ENCODE data around the gene NANP. TPM values are rescaled to one million over a fixed set of nuclear protein-coding genes. Genes with fewer than 3 reads are reported as not detected.
"Not testable (repeated sequence)": the region's sequence is repeated elsewhere in the genome, so short reads cannot be mapped to it uniquely, and the experiment has no call there.

NANP gene, protein sequence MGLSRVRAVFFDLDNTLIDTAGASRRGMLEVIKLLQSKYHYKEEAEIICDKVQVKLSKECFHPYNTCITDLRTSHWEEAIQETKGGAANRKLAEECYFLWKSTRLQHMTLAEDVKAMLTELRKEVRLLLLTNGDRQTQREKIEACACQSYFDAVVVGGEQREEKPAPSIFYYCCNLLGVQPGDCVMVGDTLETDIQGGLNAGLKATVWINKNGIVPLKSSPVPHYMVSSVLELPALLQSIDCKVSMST
- 10 to 100 TPM in 1 of 4 donors, 1 to 10 TPM in 3; 3.5 to 10.6 (median 5.4) TPM for total RNA-seq

DNA sequence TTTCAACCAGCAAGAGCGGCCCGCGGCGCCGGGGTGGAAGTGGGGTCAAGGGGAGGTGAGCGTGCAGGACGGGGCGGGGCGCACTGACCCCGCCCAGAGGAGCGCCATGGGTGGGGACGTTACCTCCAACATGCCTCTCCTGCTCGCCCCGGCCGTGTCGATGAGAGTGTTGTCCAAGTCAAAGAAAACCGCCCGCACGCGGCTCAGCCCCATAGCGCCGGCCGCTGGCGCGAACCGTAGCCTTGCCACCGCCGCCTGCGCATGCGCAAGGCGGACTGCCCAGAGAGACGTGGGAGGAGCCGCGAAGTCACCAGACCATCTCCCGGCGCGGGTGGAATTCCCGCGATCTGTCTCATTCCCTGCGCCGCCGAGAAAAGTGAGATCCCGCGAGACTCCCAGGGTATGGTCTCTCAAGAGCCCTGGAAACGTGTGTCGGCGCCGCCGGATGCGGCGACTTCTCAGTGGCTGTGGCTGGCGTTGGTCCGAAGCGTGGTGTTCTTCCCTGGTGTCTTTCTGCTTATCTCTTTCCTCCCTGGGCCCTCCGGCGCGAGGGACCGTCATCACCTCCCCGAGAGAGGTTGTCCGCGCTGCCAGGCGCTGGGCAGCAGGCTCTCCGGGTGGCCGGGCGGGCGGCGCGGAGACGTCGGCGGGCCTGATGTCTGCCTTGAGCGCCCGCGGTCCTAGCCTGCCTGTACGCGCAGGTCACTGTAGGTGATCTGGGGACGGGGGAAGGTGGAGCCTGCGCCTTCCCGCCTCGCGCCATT, at the start of gene NANP:
TSS of gene NANP (minus strand) at position 279 of the 764 bp plus-strand sequence. CDS start at position 213, 66 bp downstream.
- DNase-seq (ENCODE audit: low spot score) (peak; percentile 87), ATAC-seq (ENCODE audit: low FRiP score) (peak; percentile 94)
- TF ChIP-seq, protein P1, sequence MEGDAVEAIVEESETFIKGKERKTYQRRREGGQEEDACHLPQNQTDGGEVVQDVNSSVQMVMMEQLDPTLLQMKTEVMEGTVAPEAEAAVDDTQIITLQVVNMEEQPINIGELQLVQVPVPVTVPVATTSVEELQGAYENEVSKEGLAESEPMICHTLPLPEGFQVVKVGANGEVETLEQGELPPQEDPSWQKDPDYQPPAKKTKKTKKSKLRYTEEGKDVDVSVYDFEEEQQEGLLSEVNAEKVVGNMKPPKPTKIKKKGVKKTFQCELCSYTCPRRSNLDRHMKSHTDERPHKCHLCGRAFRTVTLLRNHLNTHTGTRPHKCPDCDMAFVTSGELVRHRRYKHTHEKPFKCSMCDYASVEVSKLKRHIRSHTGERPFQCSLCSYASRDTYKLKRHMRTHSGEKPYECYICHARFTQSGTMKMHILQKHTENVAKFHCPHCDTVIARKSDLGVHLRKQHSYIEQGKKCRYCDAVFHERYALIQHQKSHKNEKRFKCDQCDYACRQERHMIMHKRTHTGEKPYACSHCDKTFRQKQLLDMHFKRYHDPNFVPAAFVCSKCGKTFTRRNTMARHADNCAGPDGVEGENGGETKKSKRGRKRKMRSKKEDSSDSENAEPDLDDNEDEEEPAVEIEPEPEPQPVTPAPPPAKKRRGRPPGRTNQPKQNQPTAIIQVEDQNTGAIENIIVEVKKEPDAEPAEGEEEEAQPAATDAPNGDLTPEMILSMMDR (IDR thresholded peaks at IDR 0.05) = no peak

DNA sequence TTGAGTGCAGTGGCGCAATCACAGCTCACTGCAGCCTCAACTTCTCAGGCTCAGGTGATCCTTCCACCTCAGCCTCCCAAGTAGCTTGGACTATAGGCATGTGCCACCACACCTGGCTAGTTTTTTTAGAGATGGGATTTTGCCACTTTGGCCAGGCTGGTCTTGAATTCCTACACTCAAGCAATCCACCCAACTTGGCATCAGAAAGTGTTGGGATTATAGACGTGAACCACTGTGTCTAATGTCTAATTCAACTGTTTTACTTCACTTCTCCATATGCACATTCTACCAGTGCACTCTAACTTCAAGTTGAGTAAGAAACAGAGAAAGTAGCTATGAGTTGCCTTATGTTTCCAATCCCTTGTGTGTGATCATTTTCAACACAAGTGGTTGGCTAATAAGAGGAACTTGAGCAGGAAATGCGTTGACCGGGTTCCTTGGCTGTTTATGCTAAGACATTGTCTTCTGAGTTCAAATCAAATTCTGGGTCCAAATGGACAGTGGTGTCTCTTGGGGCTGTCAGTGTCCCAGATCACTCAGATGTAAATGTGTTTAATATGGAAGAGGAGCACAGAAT, 48.9 kb upstream of the NANP start:
- ATAC-seq (ENCODE audit: low FRiP score) (no peak), DNase-seq (ENCODE audit: low spot score) (no peak)
- TF ChIP-seq, protein P1 (IDR thresholded peaks at IDR 0.05) = no peak

DNA sequence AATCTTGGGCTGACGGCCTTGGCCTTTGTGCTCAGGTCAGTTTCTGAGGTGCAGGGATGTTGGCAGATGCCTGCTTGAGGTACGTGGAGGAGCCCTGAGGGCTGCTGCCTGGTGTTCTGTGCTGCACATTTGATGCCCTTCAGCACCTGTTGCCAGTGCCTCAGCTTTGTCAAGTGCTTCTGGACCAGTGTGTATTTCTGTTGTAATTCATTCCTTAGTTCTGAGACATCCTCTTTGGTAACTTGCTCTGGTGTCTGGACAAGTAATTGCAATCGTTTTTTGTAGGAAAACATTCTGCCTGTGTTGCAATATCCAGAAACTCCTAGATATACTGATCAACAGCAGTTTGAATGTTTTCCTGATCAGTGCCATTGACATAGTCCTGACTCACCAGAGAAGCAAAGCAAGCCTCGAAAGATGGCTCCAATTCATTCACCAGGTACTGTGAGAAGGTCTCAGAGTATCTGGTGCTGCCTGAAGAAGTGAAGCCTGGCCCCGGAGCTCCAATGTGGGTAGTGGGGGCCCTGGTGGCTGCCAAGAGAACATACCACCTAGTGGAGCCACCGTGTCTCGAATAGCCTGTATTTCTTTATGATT, 46.1 kb upstream of the NANP start:
- TF ChIP-seq, protein P1 (IDR thresholded peaks at IDR 0.05) = no peak
- DNase-seq (ENCODE audit: low spot score) = no peak
- peak; percentile 75 for ATAC-seq (ENCODE audit: low FRiP score)

DNA sequence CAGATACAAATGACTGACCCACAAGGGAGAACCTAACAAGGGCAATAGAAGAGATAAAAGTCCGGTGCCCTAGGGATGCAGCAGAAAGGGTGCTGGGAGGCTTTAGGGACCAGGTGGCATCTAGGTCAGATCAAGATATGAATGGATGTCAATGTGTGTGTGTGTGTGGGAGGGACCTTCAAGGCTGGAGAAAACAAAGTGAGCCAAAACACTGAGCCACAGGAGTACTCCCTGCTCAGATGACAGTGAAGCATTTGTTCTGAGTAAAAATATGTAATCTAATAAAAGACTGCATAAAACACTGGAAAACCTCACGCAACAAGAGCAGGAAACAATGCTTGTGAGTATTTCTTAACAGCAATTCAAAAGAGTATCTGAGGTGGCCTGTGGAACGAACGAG, 44.6 kb upstream of the NANP start:
- ATAC-seq (ENCODE audit: low FRiP score) (no peak), DNase-seq (ENCODE audit: low spot score) (no peak)
- TF ChIP-seq, protein P1 (IDR thresholded peaks at IDR 0.05) = no peak

DNA sequence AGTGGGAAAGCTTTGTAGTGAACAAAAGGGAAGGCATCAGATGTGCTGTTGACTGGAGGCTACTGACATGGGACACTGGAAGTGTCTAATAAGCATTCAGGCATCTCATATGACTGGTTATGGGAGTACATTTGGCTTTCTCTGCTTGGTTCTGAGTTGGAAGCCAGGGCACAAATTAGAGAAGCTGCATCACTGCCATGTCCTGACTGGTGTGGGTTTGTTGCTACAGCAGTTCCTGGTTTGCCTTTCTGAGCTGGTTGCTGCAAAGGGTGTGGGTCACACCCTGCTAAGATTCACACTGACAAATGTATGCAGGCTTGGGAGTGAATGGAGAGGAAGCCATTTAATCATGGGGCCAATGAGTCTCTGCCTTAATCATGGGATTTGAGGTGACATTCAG, 36.2 kb upstream of the NANP start:
- no peak for ATAC-seq (ENCODE audit: low FRiP score)
- TF ChIP-seq, protein P1 (IDR thresholded peaks at IDR 0.05) = no peak
- DNase-seq (ENCODE audit: low spot score) = no peak

DNA sequence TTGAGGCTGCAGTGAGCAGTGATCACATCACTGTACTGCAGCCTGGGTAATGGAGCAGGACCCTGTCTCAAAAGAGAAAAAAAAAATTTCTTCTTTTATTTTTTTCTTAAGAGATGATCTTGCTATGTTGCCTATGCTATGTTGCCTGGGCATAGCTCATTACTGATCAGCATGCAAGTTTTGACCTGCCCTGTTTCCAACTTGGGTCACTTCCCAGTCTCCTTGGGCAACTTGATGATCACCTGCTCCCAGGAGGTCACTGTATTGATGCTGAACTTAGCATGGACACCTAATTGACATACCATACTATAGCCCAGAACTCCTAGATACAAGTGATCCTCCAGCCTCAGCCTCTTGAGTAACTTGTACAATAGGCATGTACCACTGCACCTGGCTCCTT, 30.7 kb upstream of the NANP start:
- TF ChIP-seq, protein P1 (IDR thresholded peaks at IDR 0.05) = no peak
- no peak for DNase-seq (ENCODE audit: low spot score)
- no peak for ATAC-seq (ENCODE audit: low FRiP score)

DNA sequence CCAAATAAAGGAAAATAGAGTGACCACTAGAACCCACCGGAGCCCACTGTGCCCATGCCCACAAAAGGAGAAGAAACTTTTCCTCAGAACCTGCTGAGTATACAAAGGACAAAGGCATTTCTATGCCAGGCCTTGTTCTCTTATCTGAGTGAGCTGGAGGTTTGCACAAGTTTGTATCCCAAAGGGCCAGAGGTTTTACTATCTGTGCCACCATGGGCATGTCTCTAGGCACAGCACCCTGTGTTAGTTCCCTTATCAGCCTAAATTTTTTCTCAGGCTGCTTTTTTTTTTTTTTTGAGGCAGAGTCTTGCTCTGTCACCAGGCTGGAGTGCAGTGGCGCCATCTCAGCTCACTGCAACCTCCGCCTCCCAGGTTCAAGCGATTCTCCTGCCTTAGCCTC, 29.1 kb upstream of the NANP start:
- not testable (repeated sequence) for DNase-seq (ENCODE audit: low spot score); ATAC-seq (ENCODE audit: low FRiP score)

Measured in omental fat pad (tissue), 4 donors.